K562 (cell line): ENCODE data around the gene AGFG1.

Experiments
- CHD1 ChIP-seq: fragments of 200-600 bp; sonication (generic); IDR thresholded peaks from one replicate; pipeline ENCODE4 v1.6.1; 2012; ENCODE audit warnings: mild to moderate bottlenecking, moderate library complexity, low read length, inconsistent platforms
- DNMT1 ChIP-seq: fragments of 450-650 bp; IDR thresholded peaks from 2 replicates; pipeline ENCODE4 v1.6.1; 2016; ENCODE audit warnings: antibody characterized with exemption, mild to moderate bottlenecking
- HNRNPK ChIP-seq: fragments of 200-400 bp; formaldehyde crosslinking; IDR thresholded peaks from one replicate; pipeline ENCODE4 v1.6.1; 2018; ENCODE audit warnings: mild to moderate bottlenecking, low read depth, low read length; ENCODE audit not compliant: poor library complexity, severe bottlenecking
- JUNB ChIP-seq: fragments of 450-650 bp; formaldehyde crosslinking; conservative IDR thresholded peaks from 2 replicates; pipeline ENCODE4 v1.4.0; 2020; ENCODE audit warnings: mild to moderate bottlenecking
- POLR2AphosphoS5 ChIP-seq: IDR thresholded peaks from 2 replicates; pipeline ENCODE4 v1.6.1; 2011; ENCODE audit warnings: mild to moderate bottlenecking, low read depth, low read length, moderate library complexity; ENCODE audit not compliant: control insufficient read depth, insufficient read depth
- RBM39 ChIP-seq: fragments of 200-400 bp; formaldehyde crosslinking; optimal IDR thresholded peaks from 2 replicates; pipeline ENCODE3; 2018; ENCODE audit warnings: low read depth, low read length
- ZBTB17 ChIP-seq: fragments of 450-650 bp; formaldehyde crosslinking; IDR thresholded peaks from 2 replicates; pipeline ENCODE4 v1.4.0; 2020; ENCODE audit warnings: mild to moderate bottlenecking
- ZNF274 ChIP-seq: IDR thresholded peaks from 2 replicates; pipeline ENCODE4 v1.6.1; 2011; ENCODE audit warnings: low read depth, mild to moderate bottlenecking, low read length, moderate library complexity, borderline replicate concordance
- ZZZ3 ChIP-seq: fragments of 450-650 bp; IDR thresholded peaks from 2 replicates; pipeline ENCODE4 v1.6.1; 2016; ENCODE audit warnings: antibody characterized with exemption, mild to moderate bottlenecking, moderate library complexity
- TF ChIP-seq, protein P1 (sequence below): fragments of 450-650 bp; IDR thresholded peaks from 2 replicates; pipeline ENCODE4 v1.6.1; 2016; ENCODE audit warnings: mild to moderate bottlenecking, moderate library complexity
- TF ChIP-seq, protein P2 (sequence below), 3 experiments: IDR thresholded peaks in 2 of 3; conservative IDR thresholded peaks in 1 of 3; 2 replicates each; pipeline ENCODE4 v1.5.1; 2011 to 2012; ENCODE audit warnings: low read length in 3 of 3, mild to moderate bottlenecking in 3 of 3, control low read depth in 2 of 3, improper control_type of control experiment in 1 of 3, inconsistent platforms in 1 of 3, low read depth in 1 of 3, mixed read lengths in 1 of 3, moderate library complexity in 1 of 3; ENCODE audit not compliant: insufficient read depth in 2 of 3

DNA sequence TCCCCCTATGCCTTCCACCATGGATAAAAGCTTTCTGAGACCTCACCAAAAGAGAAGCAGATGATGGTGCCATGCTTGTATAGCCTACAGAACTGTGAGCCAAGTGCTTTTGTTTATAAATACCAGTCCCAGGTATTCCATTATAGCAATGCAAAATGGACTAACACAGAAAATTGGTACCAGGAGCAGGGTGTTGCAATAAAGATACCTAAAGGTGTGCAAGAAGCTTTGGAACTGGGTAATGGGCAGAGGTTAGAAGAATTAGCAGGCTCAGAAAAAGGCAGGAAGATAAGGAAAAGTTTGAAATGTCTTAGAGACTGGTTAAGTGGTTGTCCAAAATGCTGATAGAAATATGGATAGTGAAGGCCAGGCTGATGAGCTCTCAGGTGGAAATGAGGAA is 110.4 kb downstream of the AGFG1 start:
- TF ChIP-seq ZBTB17 (CRISPR knock-in tag) (no peak), ZZZ3 (no peak), JUNB (no peak), DNMT1 (no peak), HNRNPK (no peak), POLR2AphosphoS5 (no peak), ZNF274 (no peak), CHD1 (no peak), RBM39 (no peak)
- TF ChIP-seq, protein P1, sequence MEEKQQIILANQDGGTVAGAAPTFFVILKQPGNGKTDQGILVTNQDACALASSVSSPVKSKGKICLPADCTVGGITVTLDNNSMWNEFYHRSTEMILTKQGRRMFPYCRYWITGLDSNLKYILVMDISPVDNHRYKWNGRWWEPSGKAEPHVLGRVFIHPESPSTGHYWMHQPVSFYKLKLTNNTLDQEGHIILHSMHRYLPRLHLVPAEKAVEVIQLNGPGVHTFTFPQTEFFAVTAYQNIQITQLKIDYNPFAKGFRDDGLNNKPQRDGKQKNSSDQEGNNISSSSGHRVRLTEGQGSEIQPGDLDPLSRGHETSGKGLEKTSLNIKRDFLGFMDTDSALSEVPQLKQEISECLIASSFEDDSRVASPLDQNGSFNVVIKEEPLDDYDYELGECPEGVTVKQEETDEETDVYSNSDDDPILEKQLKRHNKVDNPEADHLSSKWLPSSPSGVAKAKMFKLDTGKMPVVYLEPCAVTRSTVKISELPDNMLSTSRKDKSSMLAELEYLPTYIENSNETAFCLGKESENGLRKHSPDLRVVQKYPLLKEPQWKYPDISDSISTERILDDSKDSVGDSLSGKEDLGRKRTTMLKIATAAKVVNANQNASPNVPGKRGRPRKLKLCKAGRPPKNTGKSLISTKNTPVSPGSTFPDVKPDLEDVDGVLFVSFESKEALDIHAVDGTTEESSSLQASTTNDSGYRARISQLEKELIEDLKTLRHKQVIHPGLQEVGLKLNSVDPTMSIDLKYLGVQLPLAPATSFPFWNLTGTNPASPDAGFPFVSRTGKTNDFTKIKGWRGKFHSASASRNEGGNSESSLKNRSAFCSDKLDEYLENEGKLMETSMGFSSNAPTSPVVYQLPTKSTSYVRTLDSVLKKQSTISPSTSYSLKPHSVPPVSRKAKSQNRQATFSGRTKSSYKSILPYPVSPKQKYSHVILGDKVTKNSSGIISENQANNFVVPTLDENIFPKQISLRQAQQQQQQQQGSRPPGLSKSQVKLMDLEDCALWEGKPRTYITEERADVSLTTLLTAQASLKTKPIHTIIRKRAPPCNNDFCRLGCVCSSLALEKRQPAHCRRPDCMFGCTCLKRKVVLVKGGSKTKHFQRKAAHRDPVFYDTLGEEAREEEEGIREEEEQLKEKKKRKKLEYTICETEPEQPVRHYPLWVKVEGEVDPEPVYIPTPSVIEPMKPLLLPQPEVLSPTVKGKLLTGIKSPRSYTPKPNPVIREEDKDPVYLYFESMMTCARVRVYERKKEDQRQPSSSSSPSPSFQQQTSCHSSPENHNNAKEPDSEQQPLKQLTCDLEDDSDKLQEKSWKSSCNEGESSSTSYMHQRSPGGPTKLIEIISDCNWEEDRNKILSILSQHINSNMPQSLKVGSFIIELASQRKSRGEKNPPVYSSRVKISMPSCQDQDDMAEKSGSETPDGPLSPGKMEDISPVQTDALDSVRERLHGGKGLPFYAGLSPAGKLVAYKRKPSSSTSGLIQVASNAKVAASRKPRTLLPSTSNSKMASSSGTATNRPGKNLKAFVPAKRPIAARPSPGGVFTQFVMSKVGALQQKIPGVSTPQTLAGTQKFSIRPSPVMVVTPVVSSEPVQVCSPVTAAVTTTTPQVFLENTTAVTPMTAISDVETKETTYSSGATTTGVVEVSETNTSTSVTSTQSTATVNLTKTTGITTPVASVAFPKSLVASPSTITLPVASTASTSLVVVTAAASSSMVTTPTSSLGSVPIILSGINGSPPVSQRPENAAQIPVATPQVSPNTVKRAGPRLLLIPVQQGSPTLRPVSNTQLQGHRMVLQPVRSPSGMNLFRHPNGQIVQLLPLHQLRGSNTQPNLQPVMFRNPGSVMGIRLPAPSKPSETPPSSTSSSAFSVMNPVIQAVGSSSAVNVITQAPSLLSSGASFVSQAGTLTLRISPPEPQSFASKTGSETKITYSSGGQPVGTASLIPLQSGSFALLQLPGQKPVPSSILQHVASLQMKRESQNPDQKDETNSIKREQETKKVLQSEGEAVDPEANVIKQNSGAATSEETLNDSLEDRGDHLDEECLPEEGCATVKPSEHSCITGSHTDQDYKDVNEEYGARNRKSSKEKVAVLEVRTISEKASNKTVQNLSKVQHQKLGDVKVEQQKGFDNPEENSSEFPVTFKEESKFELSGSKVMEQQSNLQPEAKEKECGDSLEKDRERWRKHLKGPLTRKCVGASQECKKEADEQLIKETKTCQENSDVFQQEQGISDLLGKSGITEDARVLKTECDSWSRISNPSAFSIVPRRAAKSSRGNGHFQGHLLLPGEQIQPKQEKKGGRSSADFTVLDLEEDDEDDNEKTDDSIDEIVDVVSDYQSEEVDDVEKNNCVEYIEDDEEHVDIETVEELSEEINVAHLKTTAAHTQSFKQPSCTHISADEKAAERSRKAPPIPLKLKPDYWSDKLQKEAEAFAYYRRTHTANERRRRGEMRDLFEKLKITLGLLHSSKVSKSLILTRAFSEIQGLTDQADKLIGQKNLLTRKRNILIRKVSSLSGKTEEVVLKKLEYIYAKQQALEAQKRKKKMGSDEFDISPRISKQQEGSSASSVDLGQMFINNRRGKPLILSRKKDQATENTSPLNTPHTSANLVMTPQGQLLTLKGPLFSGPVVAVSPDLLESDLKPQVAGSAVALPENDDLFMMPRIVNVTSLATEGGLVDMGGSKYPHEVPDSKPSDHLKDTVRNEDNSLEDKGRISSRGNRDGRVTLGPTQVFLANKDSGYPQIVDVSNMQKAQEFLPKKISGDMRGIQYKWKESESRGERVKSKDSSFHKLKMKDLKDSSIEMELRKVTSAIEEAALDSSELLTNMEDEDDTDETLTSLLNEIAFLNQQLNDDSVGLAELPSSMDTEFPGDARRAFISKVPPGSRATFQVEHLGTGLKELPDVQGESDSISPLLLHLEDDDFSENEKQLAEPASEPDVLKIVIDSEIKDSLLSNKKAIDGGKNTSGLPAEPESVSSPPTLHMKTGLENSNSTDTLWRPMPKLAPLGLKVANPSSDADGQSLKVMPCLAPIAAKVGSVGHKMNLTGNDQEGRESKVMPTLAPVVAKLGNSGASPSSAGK, result no peak
- TF ChIP-seq, protein P2, sequence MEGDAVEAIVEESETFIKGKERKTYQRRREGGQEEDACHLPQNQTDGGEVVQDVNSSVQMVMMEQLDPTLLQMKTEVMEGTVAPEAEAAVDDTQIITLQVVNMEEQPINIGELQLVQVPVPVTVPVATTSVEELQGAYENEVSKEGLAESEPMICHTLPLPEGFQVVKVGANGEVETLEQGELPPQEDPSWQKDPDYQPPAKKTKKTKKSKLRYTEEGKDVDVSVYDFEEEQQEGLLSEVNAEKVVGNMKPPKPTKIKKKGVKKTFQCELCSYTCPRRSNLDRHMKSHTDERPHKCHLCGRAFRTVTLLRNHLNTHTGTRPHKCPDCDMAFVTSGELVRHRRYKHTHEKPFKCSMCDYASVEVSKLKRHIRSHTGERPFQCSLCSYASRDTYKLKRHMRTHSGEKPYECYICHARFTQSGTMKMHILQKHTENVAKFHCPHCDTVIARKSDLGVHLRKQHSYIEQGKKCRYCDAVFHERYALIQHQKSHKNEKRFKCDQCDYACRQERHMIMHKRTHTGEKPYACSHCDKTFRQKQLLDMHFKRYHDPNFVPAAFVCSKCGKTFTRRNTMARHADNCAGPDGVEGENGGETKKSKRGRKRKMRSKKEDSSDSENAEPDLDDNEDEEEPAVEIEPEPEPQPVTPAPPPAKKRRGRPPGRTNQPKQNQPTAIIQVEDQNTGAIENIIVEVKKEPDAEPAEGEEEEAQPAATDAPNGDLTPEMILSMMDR (IDR thresholded peaks at IDR 0.05 in 2 of 3, conservative IDR thresholded peaks at IDR 0.05 in 1 of 3; ENCODE audit: insufficient read depth in 2 of 3, low read depth in 1 of 3, low read length in 3 of 3), result no peak
